ENCODE data around the gene ZGRF1.

- no peak for TF ChIP-seq POLR2A (IDR thresholded peaks at IDR 0.05)
- TF ChIP-seq CTCF (IDR thresholded peaks at IDR 0.05), result no peak
- no peak for TF ChIP-seq EP300 (IDR thresholded peaks at IDR 0.05)
These were observed 119.6 kb downstream of the ZGRF1 start for GRCh38 chr4:112517067-112517634.
